H1 (cell line): ENCODE measurements around the gene PRAMEF12. TPM values are rescaled to one million over a fixed set of nuclear protein-coding genes. Genes with fewer than 3 reads are reported as not detected.

ENCODE experiments used
- CBX5 ChIP-seq: fragments of 300-800, 300-1000 bp; sonication (generic); IDR thresholded peaks from 2 replicates; pipeline ENCODE4 v1.7.1; 2016; ENCODE audit warnings: antibody characterized with exemption, low read length, low read depth
- CEBPB ChIP-seq: IDR thresholded peaks from 2 replicates; pipeline ENCODE4 v1.6.1; 2012; ENCODE audit warnings: low read depth, low read length
- JUN ChIP-seq: IDR thresholded peaks from 2 replicates; pipeline ENCODE4 v1.6.1; 2011; ENCODE audit warnings: low read depth, mild to moderate bottlenecking, improper control_type of control experiment, low read length
- KDM1A ChIP-seq: fragments of 200-600, 300-600 bp; sonication (generic); IDR thresholded peaks from 2 replicates; pipeline ENCODE4 v1.7.1; 2016; ENCODE audit warnings: mild to moderate bottlenecking, low read length, borderline replicate concordance
- RFX5 ChIP-seq: IDR thresholded peaks from 2 replicates; pipeline ENCODE4 v1.6.1; 2011; ENCODE audit warnings: low read depth, low read length, improper control_type of control experiment, borderline replicate concordance
- polyA plus RNA-seq, 7 experiments: library from polyadenylated mRNA; depleted of rRNA in 3 of 7; stranded (reverse) in 5 of 7; unstranded in 2 of 7; fragments of >200 nt in 5 of 7; fragments of 200-250 nt in 2 of 7; gene quantifications; 1 replicate in 5 of 7; 2 replicates in 1 of 7; 4 replicates in 1 of 7; pipeline versions ENCODE4 v1.2.1 to v1.2.3, GENCODE V29; 2011 to 2013; ENCODE audit warnings: missing spikeins in 2 of 7, mixed read lengths in 2 of 7
- total RNA-seq: library from RNA; stranded (reverse); fragmentation: NEBNext Ultra II Directional; extraction: Animal tissue kit (Norgen Biotek cat#: 25700); gene quantifications from 2 replicates; pipeline ENCODE4 v1.2.1, GENCODE V29; 2021

Gene PRAMEF12
- total and polyA plus RNA-seq, 2 of the 8 experiments (the other 6 are each of a cell fraction or from before 2014, with no cell fraction given) = not detected

DNA sequence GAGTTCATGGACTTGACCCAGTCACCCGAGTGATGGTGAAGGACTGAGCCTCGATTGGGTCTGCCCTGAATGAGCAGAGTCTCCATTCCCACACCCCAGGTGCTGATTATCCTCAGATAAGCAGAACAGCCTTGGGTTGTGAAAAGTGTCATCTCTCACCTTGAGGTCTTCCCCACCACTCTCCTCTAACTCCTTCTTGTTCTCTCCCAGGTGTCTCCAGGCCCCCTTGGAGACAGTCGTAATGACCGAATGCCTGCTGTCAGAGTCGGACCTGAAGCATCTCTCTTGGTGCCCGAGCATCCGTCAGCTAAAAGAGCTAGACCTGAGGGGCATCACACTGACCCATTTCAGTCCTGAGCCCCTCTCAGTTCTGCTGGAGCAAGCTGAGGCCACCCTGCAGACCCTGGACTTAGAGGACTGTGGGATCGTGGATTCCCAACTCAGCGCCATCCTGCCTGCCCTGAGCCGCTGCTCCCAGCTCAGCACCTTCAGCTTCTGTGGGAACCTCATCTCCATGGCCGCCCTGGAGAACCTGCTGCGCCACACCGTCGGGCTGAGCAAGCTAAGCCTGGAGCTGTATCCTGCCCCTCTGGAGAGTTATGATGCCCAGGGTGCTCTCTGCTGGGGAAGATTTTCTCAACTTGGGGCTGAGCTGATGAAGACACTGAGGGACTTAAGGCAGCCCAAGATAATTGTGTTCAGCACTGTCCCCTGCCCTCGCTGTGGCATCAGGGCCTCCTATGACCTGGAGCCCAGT, 3.4 kb downstream of the PRAMEF12 start (continued):
- TF ChIP-seq RFX5 (no peak), KDM1A (no peak), JUN (no peak), CEBPB (no peak), CBX5 (no peak)
